T-cell (primary cell): ENCODE data around the gene CADM1. TPM values are rescaled to one million over a fixed set of nuclear protein-coding genes. Genes with fewer than 3 reads are reported as not detected.

ENCODE experiments used
- ATAC-seq, 4 experiments: fragments of 200-7000 bp in 3 of 4; fragments of 150-1000 bp in 1 of 4; cut with Tn5 transposase; replicated peaks in 1 of 4; 1 replicate in 3 of 4; 2 replicates in 1 of 4; pipeline ENCODE4 v1.10.0; 2021; ENCODE audit warnings: moderate library complexity in 3 of 4, mild to moderate bottlenecking in 2 of 4, moderate number of reproducible peaks in 1 of 4
- CTCF ChIA-PET, 2 donors: fragments of 300-600 bp; sonication (Branson Sonifier 250); formaldehyde crosslinking; loops; one replicate each; lab custom pipeline; 2022; ENCODE audit warnings: antibody characterized with exemption in 2 of 2; lab: Charles Lee
- POLR2A ChIA-PET, 2 donors: fragments of 300-600 bp; sonication (Branson Sonifier 250); formaldehyde crosslinking; loops; one replicate each; lab custom pipeline; 2022; ENCODE audit warnings: antibody characterized with exemption in 2 of 2; lab: Charles Lee
- DNase-seq, 35 experiments: peaks; one replicate each; pipeline versions ENCODE4 v3.0.0 to v3.0.0-alpha.2; 2013 to 2023
- H3K27ac ChIP-seq: one replicate; pipeline ENCODE4 v1.5.1; 2013; ENCODE audit warnings: low read length
- H3K27me3 ChIP-seq, 2 experiments: replicated peaks in 1 of 2; 1 replicate in 1 of 2; 2 replicates in 1 of 2; pipeline versions ENCODE4 v1.6.1 to v1.7.0; 2013; ENCODE audit warnings: low read length in 1 of 2, mixed read lengths in 1 of 2; ENCODE audit not compliant: control insufficient read depth in 2 of 2, insufficient read depth in 2 of 2; ENCODE audit errors: extremely low read depth in 1 of 2
- H3K36me3 ChIP-seq, 2 donors: 1 replicate in 1 of 2; 2 replicates in 1 of 2; pipeline versions ENCODE4 v1.6.1 to v1.7.0; 2013; ENCODE audit warnings: low read length in 1 of 2; ENCODE audit not compliant: control insufficient read depth in 2 of 2, insufficient read depth in 1 of 2; ENCODE audit errors: extremely low read depth in 1 of 2
- H3K4me1 ChIP-seq, 2 experiments: 1 replicate in 1 of 2; 2 replicates in 1 of 2; pipeline versions ENCODE4 v1.6.1 to v1.7.0; 2013; ENCODE audit warnings: low read length in 2 of 2, mixed read lengths in 1 of 2; ENCODE audit not compliant: insufficient read depth in 2 of 2, control insufficient read depth in 1 of 2; ENCODE audit errors: extremely low read depth in 1 of 2
- H3K4me3 ChIP-seq, 2 donors: 1 replicate in 1 of 2; 2 replicates in 1 of 2; pipeline versions ENCODE4 v1.5.1 to v1.7.0; 2013; ENCODE audit warnings: mild to moderate bottlenecking in 2 of 2, low read length in 1 of 2, moderate library complexity in 1 of 2; ENCODE audit not compliant: control insufficient read depth in 1 of 2; ENCODE audit errors: extremely low read depth in 1 of 2
- H3K9me3 ChIP-seq: 2 replicates; pipeline ENCODE4 v1.7.0; 2013
- H3K27ac Mint-ChIP-seq, 2 donors: one replicate each; pipeline ENCODE4 v1.8.0; 2020 to 2021; ENCODE audit warnings: mild to moderate bottlenecking in 2 of 2, mixed read lengths in 2 of 2
- H3K27me3 Mint-ChIP-seq, 2 donors: one replicate each; pipeline ENCODE4 v1.8.0; 2021 to 2022; ENCODE audit warnings: mixed read lengths in 2 of 2
- H3K36me3 Mint-ChIP-seq: one replicate; pipeline ENCODE4 v1.8.0; 2021; ENCODE audit warnings: mixed read lengths
- H3K4me1 Mint-ChIP-seq, 3 donors: one replicate each; pipeline ENCODE4 v1.8.0; 2020 to 2022; ENCODE audit warnings: mixed read lengths in 3 of 3, mild to moderate bottlenecking in 1 of 3
- H3K4me3 Mint-ChIP-seq, 3 donors: one replicate each; pipeline ENCODE4 v1.8.0; 2020 to 2022; ENCODE audit warnings: mild to moderate bottlenecking in 3 of 3, mixed read lengths in 3 of 3, moderate library complexity in 3 of 3
- H3K9me3 Mint-ChIP-seq, 3 donors: one replicate each; pipeline ENCODE4 v1.8.0; 2020 to 2022; ENCODE audit warnings: mixed read lengths in 3 of 3
- WGBS: methylation state at CpG from one replicate; pipeline ENCODE4 v1.1.5; 2013; ENCODE audit warnings: missing lambda C conversion rate; ENCODE audit not compliant: insufficient coverage; 5-methylcytosine and 5-hydroxymethylcytosine counted together
- total RNA-seq, 35 experiments: library from RNA in 6 of 35; stranded (reverse) in 6 of 35; fragments of 120-200 nt in 1 of 35; gene quantifications; one replicate each; pipeline versions ENCODE4 v1.2.1 to v1.2.4 and lab custom pipeline; 2013 to 2026

The CADM1 gene
- total RNA-seq, 5 donors from 2014 or later (not counting 1 experiment from before 2014, with no cell fraction given), result 2.1 to 6.7 (median 3.1) TPM

- DNase-seq, result no peak
- H3K36me3 Mint-ChIP-seq, result no peaks in the 10 kb centered on the region
- POLR2A ChIA-PET, result no interaction called here
- Histone ChIP-seq H3K27ac (no peak overlapping the region), H3K27me3 (peaks cover 0 to 4% of the 10 kb centered on the region in 2 experiments), H3K9me3 (no peaks in the 10 kb centered on the region), H3K4me1 (no peaks in the 10 kb centered on the region), H3K4me3 (no peak overlapping the region), H3K36me3 (no peaks in the 10 kb centered on the region)
- no peak overlapping the region for H3K4me3 Mint-ChIP-seq
- no CpG with 5 or more reads among the region's 4 CpGs for WGBS
- ATAC-seq, result no peak
- CTCF ChIA-PET, result no interaction called here
- peaks cover 12 to 22% of the 10 kb centered on the region in 2 donors for H3K27me3 Mint-ChIP-seq
- no peaks in the 10 kb centered on the region for H3K4me1 Mint-ChIP-seq
- peaks cover 0 to 5% (median 0%) of the 10 kb centered on the region in 3 donors for H3K9me3 Mint-ChIP-seq
- H3K27ac Mint-ChIP-seq, result no peak overlapping the region
These were observed 17.6 kb upstream of the CADM1 start for GRCh38 chr11:115521825-115522224.

- no peaks in the 10 kb centered on the region for H3K36me3 Mint-ChIP-seq
These were observed 14.9 kb upstream of the CADM1 start for GRCh38 chr11:115518983-115519628.

GRCh38 chr11:115515647-115516395 lies 11.6 kb upstream of the CADM1 start:
- no peaks in the 10 kb centered on the region for H3K4me1 ChIP-seq
- DNase-seq (no peak), ATAC-seq (no peak)
- peaks cover 5 to 21% of the 10 kb centered on the region in 2 donors for H3K27me3 Mint-ChIP-seq
- H3K4me3 ChIP-seq, result no peak overlapping the region
- H3K27ac Mint-ChIP-seq, result no peak overlapping the region
- no peaks in the 10 kb centered on the region for H3K9me3 ChIP-seq
- H3K27ac ChIP-seq, result no peak overlapping the region
- WGBS, result 67% methylated on average over 4 of the region's 6 CpGs
- no peaks in the 10 kb centered on the region for H3K27me3 ChIP-seq
- peaks cover 0 to 2% (median 0%) of the 10 kb centered on the region in 3 donors for H3K9me3 Mint-ChIP-seq
- ChIA-PET POLR2A (no interaction called here), CTCF (no interaction called here)
- H3K4me1 Mint-ChIP-seq, result no peaks in the 10 kb centered on the region
- H3K36me3 ChIP-seq, result no peaks in the 10 kb centered on the region
- no peak overlapping the region for H3K4me3 Mint-ChIP-seq
- no peaks in the 10 kb centered on the region for H3K36me3 Mint-ChIP-seq

More at GRCh38 chr11:115518983-115519628, 14.9 kb upstream of the CADM1 start:
- DNase-seq, result no peak
- Histone ChIP-seq H3K36me3 (no peaks in the 10 kb centered on the region), H3K27me3 (no peaks in the 10 kb centered on the region), H3K27ac (no peak overlapping the region), H3K4me1 (no peaks in the 10 kb centered on the region), H3K4me3 (no peak overlapping the region), H3K9me3 (no peaks in the 10 kb centered on the region)
- H3K9me3 Mint-ChIP-seq, result peaks cover 0 to 7% (median 0%) of the 10 kb centered on the region in 3 donors
- H3K27ac Mint-ChIP-seq, result no peak overlapping the region
- WGBS, result 100% methylated on average over 1 of the region's 8 CpGs
- ATAC-seq, result no peak
- ChIA-PET POLR2A (interaction anchor here in 1 of 2 donors (0.6 kb wide), 1 partner anchor 46 kb away, joined by 4 read pairs; no protein-coding TSS in a partner anchor), CTCF (no interaction called here)
- peaks cover 9 to 24% of the 10 kb centered on the region in 2 donors for H3K27me3 Mint-ChIP-seq
- H3K4me1 Mint-ChIP-seq, result no peaks in the 10 kb centered on the region
- no peak overlapping the region for H3K4me3 Mint-ChIP-seq

- 93% methylated on average over 7 of the region's 10 CpGs for WGBS
- ATAC-seq (no peak), DNase-seq (no peak)
- Mint-ChIP-seq H3K27me3 (peaks cover 23 to 29% of the 10 kb centered on the region in 2 donors), H3K4me3 (no peak overlapping the region), H3K36me3 (no peaks in the 10 kb centered on the region), H3K4me1 (peaks cover 13 to 15% (median 14%) of the 10 kb centered on the region in 3 donors), H3K27ac (no peak overlapping the region), H3K9me3 (no peaks in the 10 kb centered on the region)
- Histone ChIP-seq H3K27ac (no peak overlapping the region), H3K27me3 (peaks cover 3 to 35% of the 10 kb centered on the region in 2 experiments), H3K4me3 (no peak overlapping the region), H3K4me1 (peaks cover 4 to 30% of the 10 kb centered on the region in 2 experiments), H3K36me3 (no peaks in the 10 kb centered on the region), H3K9me3 (no peaks in the 10 kb centered on the region)
- ChIA-PET CTCF (no interaction called here), POLR2A (no interaction called here)
These were observed 2.9 kb upstream of the CADM1 start for GRCh38 chr11:115506954-115507675.

- peak overlapping the region; percentile 63 to 66 for H3K4me3 ChIP-seq
- H3K36me3 ChIP-seq, result no peaks in the 10 kb centered on the region
- WGBS, result 0% methylated on average over 5 of the region's 10 CpGs
- POLR2A ChIA-PET, result no interaction called here
- H3K27ac ChIP-seq, result no peak overlapping the region
- H3K4me1 ChIP-seq, result peaks cover 4 to 36% of the 10 kb centered on the region in 2 experiments
- CTCF ChIA-PET, result no interaction called here
- H3K27me3 ChIP-seq, result peaks cover 14 to 49% of the 10 kb centered on the region in 2 experiments
- ATAC-seq (no peak), DNase-seq (no peak)
- H3K4me3 Mint-ChIP-seq, result peak overlapping the region in 2 of 3 donors; percentile 74 to 82
- H3K9me3 ChIP-seq, result no peaks in the 10 kb centered on the region
- H3K27me3 Mint-ChIP-seq, result peaks cover 21 to 26% of the 10 kb centered on the region in 2 donors
- H3K4me1 Mint-ChIP-seq, result peaks cover 13 to 15% (median 14%) of the 10 kb centered on the region in 3 donors
- no peaks in the 10 kb centered on the region for H3K36me3 Mint-ChIP-seq
- no peaks in the 10 kb centered on the region for H3K9me3 Mint-ChIP-seq
- H3K27ac Mint-ChIP-seq, result peak overlapping the region in 1 of 2 donors; percentile 55
These were observed 960 bp upstream of the CADM1 start for GRCh38 chr11:115505175-115505574.

GRCh38 chr11:115503886-115504275 lies 334 bp downstream of the CADM1 start:
- peak in 2 of 4 experiments; percentile 4 to 6 for ATAC-seq
- no peaks in the 10 kb centered on the region for H3K36me3 Mint-ChIP-seq
- Histone ChIP-seq H3K9me3 (no peaks in the 10 kb centered on the region), H3K27me3 (peaks cover 20 to 49% of the 10 kb centered on the region in 2 experiments), H3K4me1 (peaks cover 4 to 36% of the 10 kb centered on the region in 2 experiments), H3K4me3 (peak overlapping the region; percentile 63 to 66), H3K36me3 (no peaks in the 10 kb centered on the region), H3K27ac (no peak overlapping the region)
- peaks cover 22 to 29% of the 10 kb centered on the region in 2 donors for H3K27me3 Mint-ChIP-seq
- no peak overlapping the region for H3K27ac Mint-ChIP-seq
- ChIA-PET CTCF (no interaction called here), POLR2A (no interaction called here)
- WGBS, result 0% methylated on average over 4 of the region's 15 CpGs
- H3K4me3 Mint-ChIP-seq, result peak overlapping the region in 2 of 3 donors; percentile 72 to 73
- H3K4me1 Mint-ChIP-seq, result peaks cover 13 to 15% (median 14%) of the 10 kb centered on the region in 3 donors
- H3K9me3 Mint-ChIP-seq, result no peaks in the 10 kb centered on the region
- peak in 1 of 35 experiments; percentile 2 for DNase-seq
